ENCODE measurements around the gene SRSF8. TPM values are rescaled to one million over a fixed set of nuclear protein-coding genes. Genes with fewer than 3 reads are reported as not detected.
"Not testable (repeated sequence)": the region's sequence is repeated elsewhere in the genome, so short reads cannot be mapped to it uniquely, and the experiment has no call there.

Gene SRSF8
- total RNA-seq, 2 experiments from 2014 or later: 67.2 to 67.9 TPM

DNA sequence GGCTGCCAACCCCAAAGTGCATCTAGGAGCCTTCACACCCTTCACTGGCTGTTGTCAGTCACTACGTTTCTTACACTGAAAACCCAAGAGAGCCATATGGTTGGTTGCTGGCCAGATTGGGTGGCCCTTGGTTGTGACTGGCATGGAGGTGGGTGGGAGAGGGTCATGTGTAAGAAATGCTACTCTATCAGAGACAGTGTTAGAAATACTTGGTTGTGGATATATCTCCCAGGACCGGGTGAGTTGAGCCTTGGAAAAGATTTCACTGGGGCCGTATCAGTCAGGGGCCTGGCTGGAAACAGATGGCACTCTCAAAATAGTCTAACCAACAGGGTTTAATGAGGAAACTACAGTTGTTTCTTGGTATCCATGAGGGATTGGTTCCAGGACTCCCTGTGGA is 38.1 kb downstream of the SRSF8 start:
- CTCF ChIA-PET: interaction anchor here (0.8 kb wide), 1 partner anchor 12 kb away, joined by 3 read pairs; no protein-coding TSS in a partner anchor

DNA sequence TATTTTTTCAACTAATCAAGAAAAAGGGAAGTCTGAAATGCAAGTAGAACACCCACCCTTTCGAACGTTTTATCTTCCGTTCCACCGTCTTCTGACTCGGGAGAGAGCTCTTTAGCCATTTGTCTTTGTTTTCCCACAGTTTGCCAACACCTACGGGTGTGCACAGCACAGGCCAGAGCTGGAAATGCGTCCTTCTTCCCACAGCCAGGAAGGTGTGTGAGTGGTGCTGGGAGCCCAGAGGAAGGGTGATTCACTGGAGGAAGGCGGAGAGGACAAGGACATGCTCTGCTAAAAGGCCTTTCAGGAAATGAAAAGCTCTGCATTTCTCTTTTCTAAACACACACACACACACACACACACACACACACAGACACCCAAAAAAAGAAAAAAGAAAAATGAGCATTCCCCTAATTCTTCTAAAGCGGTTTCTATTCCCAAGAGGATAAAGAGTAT is 41.5 kb downstream of the SRSF8 start:
- intact Hi-C loops (cut with DNase I, micrococcal nuclease): loop anchor here in 1 of 2 experiments (10.0 kb wide), 1 partner anchor 53 kb away; no protein-coding TSS in a partner anchor
- TF ChIP-seq, protein P1, sequence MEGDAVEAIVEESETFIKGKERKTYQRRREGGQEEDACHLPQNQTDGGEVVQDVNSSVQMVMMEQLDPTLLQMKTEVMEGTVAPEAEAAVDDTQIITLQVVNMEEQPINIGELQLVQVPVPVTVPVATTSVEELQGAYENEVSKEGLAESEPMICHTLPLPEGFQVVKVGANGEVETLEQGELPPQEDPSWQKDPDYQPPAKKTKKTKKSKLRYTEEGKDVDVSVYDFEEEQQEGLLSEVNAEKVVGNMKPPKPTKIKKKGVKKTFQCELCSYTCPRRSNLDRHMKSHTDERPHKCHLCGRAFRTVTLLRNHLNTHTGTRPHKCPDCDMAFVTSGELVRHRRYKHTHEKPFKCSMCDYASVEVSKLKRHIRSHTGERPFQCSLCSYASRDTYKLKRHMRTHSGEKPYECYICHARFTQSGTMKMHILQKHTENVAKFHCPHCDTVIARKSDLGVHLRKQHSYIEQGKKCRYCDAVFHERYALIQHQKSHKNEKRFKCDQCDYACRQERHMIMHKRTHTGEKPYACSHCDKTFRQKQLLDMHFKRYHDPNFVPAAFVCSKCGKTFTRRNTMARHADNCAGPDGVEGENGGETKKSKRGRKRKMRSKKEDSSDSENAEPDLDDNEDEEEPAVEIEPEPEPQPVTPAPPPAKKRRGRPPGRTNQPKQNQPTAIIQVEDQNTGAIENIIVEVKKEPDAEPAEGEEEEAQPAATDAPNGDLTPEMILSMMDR (IDR thresholded peaks at IDR 0.05): no peak
- H3K4me3 Mint-ChIP-seq: no peak overlapping the region
- peaks cover 18% of the 10 kb centered on the region for H3K36me3 Mint-ChIP-seq (ENCODE audit: low read depth)
- H3K4me1 ChIP-seq (ENCODE audit: insufficient read depth, low read length): no peaks in the 10 kb centered on the region
- peaks cover 3% of the 10 kb centered on the region for H3K36me3 ChIP-seq (ENCODE audit: insufficient read depth, low read length)
- no peaks in the 10 kb centered on the region for H3K9me3 ChIP-seq (ENCODE audit: control insufficient read depth in 1 of 2, insufficient read depth in 1 of 2, low read length in 2 of 2)
- no peak overlapping the region for H3K4me3 ChIP-seq (ENCODE audit: low read length)
- no peak overlapping the region for H3K27ac Mint-ChIP-seq
- ChIA-PET CTCF (no interaction called here), POLR2A (interaction anchor here (0.8 kb wide), 1 partner anchor 18 kb away, joined by 3 read pairs; the partner anchor contains the start of gene ENDOD1)
- no peaks in the 10 kb centered on the region for H3K27me3 Mint-ChIP-seq
- no peak overlapping the region for H3K27ac ChIP-seq (ENCODE audit: low read depth in 1 of 2, low read length in 2 of 2)
- DNase-seq (no peak), ATAC-seq (ENCODE audit: poor library complexity) (no peak)
- H3K4me1 Mint-ChIP-seq (ENCODE audit: low read depth): peaks cover 6% of the 10 kb centered on the region
- H3K9me3 Mint-ChIP-seq: no peaks in the 10 kb centered on the region
- no peaks in the 10 kb centered on the region for H3K27me3 ChIP-seq (ENCODE audit: control insufficient read depth in 1 of 2, insufficient read depth in 2 of 2, low read length in 2 of 2)

More for the DNA sequence above, 38.1 kb downstream of the SRSF8 start:
- intact Hi-C loops (cut with DNase I, micrococcal nuclease): loop anchor here in 1 of 2 experiments (10.0 kb wide), 1 partner anchor 50 kb away; no protein-coding TSS in a partner anchor
- TF ChIP-seq, protein P1 (IDR thresholded peaks at IDR 0.05): no peak
- POLR2A ChIA-PET: no interaction called here
- Histone ChIP-seq H3K4me1 (ENCODE audit: insufficient read depth, low read length) (no peaks in the 10 kb centered on the region), H3K27me3 (ENCODE audit: control insufficient read depth in 1 of 2, insufficient read depth in 2 of 2, low read length in 2 of 2) (no peaks in the 10 kb centered on the region), H3K27ac (ENCODE audit: low read depth in 1 of 2, low read length in 2 of 2) (no peak overlapping the region), H3K4me3 (ENCODE audit: low read length) (no peak overlapping the region), H3K36me3 (ENCODE audit: insufficient read depth, low read length) (no peaks in the 10 kb centered on the region), H3K9me3 (ENCODE audit: control insufficient read depth in 1 of 2, insufficient read depth in 1 of 2, low read length in 2 of 2) (no peaks in the 10 kb centered on the region)
- Mint-ChIP-seq H3K27ac (no peak overlapping the region), H3K9me3 (no peaks in the 10 kb centered on the region), H3K4me3 (no peak overlapping the region), H3K4me1 (ENCODE audit: low read depth) (no peaks in the 10 kb centered on the region), H3K36me3 (ENCODE audit: low read depth) (peaks cover 15% of the 10 kb centered on the region), H3K27me3 (no peaks in the 10 kb centered on the region)
- ATAC-seq (ENCODE audit: poor library complexity): no peak
- no peak for DNase-seq

GRCh38 chr11:95108671-95109551 is 42.2 kb downstream of the SRSF8 start:
- H3K27ac ChIP-seq (ENCODE audit: low read depth in 1 of 2, low read length in 2 of 2): no peak overlapping the region
- POLR2A ChIA-PET: no interaction called here
- no peak overlapping the region for H3K4me3 ChIP-seq (ENCODE audit: low read length)
- TF ChIP-seq, protein P1 (IDR thresholded peaks at IDR 0.05): no peak
- H3K27me3 ChIP-seq (ENCODE audit: control insufficient read depth in 1 of 2, insufficient read depth in 2 of 2, low read length in 2 of 2): no peaks in the 10 kb centered on the region
- H3K4me3 Mint-ChIP-seq: no peak overlapping the region
- no peak overlapping the region for H3K27ac Mint-ChIP-seq
- H3K36me3 ChIP-seq (ENCODE audit: insufficient read depth, low read length): peaks cover 3% of the 10 kb centered on the region
- H3K36me3 Mint-ChIP-seq (ENCODE audit: low read depth): peaks cover 18% of the 10 kb centered on the region
- H3K27me3 Mint-ChIP-seq: no peaks in the 10 kb centered on the region
- CTCF ChIA-PET: no interaction called here
- DNase-seq (no peak), ATAC-seq (ENCODE audit: poor library complexity) (no peak)
- H3K4me1 ChIP-seq (ENCODE audit: insufficient read depth, low read length): no peaks in the 10 kb centered on the region
- peaks cover 6% of the 10 kb centered on the region for H3K4me1 Mint-ChIP-seq (ENCODE audit: low read depth)
- H3K9me3 Mint-ChIP-seq: no peaks in the 10 kb centered on the region
- intact Hi-C loops (cut with DNase I, micrococcal nuclease): loop anchor here in 1 of 2 experiments (10.0 kb wide), 1 partner anchor 54 kb away; no protein-coding TSS in a partner anchor
- no peaks in the 10 kb centered on the region for H3K9me3 ChIP-seq (ENCODE audit: control insufficient read depth in 1 of 2, insufficient read depth in 1 of 2, low read length in 2 of 2)

DNA sequence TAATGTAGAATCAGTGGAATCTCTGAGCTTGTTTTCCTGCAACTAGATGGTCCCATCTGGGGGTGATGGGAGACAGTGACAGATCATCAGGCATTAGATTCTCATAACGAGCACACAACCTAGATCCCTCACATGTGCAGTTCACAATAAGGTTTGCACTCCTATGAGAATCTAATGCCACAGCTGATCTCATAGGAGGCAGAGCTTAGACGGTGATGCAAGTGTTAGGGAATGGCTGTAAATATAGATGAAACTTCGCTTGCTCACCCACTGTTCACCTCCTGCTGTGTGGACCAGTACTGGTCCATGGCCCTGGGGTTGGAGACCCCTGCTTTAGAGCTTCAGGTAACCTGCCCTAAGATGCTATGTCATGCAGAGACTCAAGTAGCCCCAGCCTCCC is 44.8 kb downstream of the SRSF8 start:
- POLR2A ChIA-PET: interaction anchor here (1.0 kb wide), 1 partner anchor 22 kb away, joined by 3 read pairs; the partner anchor contains the start of gene ENDOD1
- H3K9me3 ChIP-seq (ENCODE audit: control insufficient read depth in 1 of 2, insufficient read depth in 1 of 2, low read length in 2 of 2); H3K4me3 ChIP-seq (ENCODE audit: low read length); H3K27ac ChIP-seq (ENCODE audit: low read depth in 1 of 2, low read length in 2 of 2); intact Hi-C loops (cut with DNase I, micrococcal nuclease); H3K4me3 Mint-ChIP-seq; H3K27me3 Mint-ChIP-seq; H3K4me1 Mint-ChIP-seq (ENCODE audit: low read depth); DNase-seq; H3K9me3 Mint-ChIP-seq; ATAC-seq (ENCODE audit: poor library complexity); H3K36me3 ChIP-seq (ENCODE audit: insufficient read depth, low read length); H3K4me1 ChIP-seq (ENCODE audit: insufficient read depth, low read length); CTCF ChIA-PET; H3K27ac Mint-ChIP-seq; H3K27me3 ChIP-seq (ENCODE audit: control insufficient read depth in 1 of 2, insufficient read depth in 2 of 2, low read length in 2 of 2): not testable (repeated sequence)
- peaks cover 18% of the 10 kb centered on the region for H3K36me3 Mint-ChIP-seq (ENCODE audit: low read depth)

All from CD4-positive, alpha-beta T cell (primary cell).